Hepatocyte (in vitro differentiated cells): ENCODE measurements around the gene SLC4A11.

Experiments
- CTCF ChIP-seq: fragments of 200-600 bp; sonication (generic); IDR thresholded peaks from 2 replicates; pipeline ENCODE4 v1.5.1; 2016; ENCODE audit warnings: antibody characterized with exemption, mild to moderate bottlenecking; ENCODE audit not compliant: poor library complexity
- EZH2 ChIP-seq: fragments of 200-600 bp; sonication (generic); IDR thresholded peaks from 2 replicates; pipeline ENCODE4 v1.6.1; 2016; ENCODE audit warnings: antibody characterized with exemption, mild to moderate bottlenecking, borderline replicate concordance
- EZH2phosphoT487 ChIP-seq: fragments of 200-600 bp; sonication (generic); IDR thresholded peaks from one replicate; pipeline ENCODE4 v1.6.1; 2018; ENCODE audit warnings: antibody characterized with exemption, mild to moderate bottlenecking, low read depth, moderate library complexity; ENCODE audit not compliant: unreplicated experiment, severe bottlenecking

GRCh38 chr20:3227936-3228749 lies 10.8 kb downstream of the SLC4A11 start:
- no peak for TF ChIP-seq EZH2
- no peak for TF ChIP-seq CTCF
- no peak for TF ChIP-seq EZH2phosphoT487
